Heart left ventricle (tissue), 16 donors: ENCODE data around the gene SYNGAP1. TPM values are rescaled to one million over a fixed set of nuclear protein-coding genes. Genes with fewer than 3 reads are reported as not detected.

ENCODE experiments used
- ATAC-seq, 4 donors: fragments of 200-7000 bp; cut with Tn5 transposase; one replicate each; pipeline ENCODE4 v1.9.1; 2020 to 2022; ENCODE audit warnings: moderate library complexity in 4 of 4, mild to moderate bottlenecking in 3 of 4, moderate number of reproducible peaks in 1 of 4
- DNase-seq, 5 donors: peaks; one replicate each; pipeline ENCODE4 v3.0.0-alpha.2; 2020
- H3K27ac ChIP-seq, 12 donors: fragments of 200-600 bp; sonication (generic) in 4 of 12; one replicate each; pipeline versions ENCODE4 v1.5.0 to v1.8.0; 2016 to 2022; ENCODE audit warnings: mild to moderate bottlenecking in 2 of 12
- H3K27me3 ChIP-seq, 9 donors: fragments of 200-600 bp; sonication (generic) in 2 of 9; one replicate each; pipeline versions ENCODE4 v1.5.1 to v1.8.0; 2016 to 2022; ENCODE audit warnings: mild to moderate bottlenecking in 3 of 9
- H3K36me3 ChIP-seq, 9 donors: fragments of 200-600 bp; sonication (generic) in 2 of 9; one replicate each; pipeline versions ENCODE4 v1.5.0 to v1.8.0; 2018 to 2022; ENCODE audit warnings: mild to moderate bottlenecking in 2 of 9
- H3K4me1 ChIP-seq, 12 donors: fragments of 200-600 bp; sonication (generic) in 4 of 12; one replicate each; pipeline versions ENCODE4 v1.5.0 to v1.8.0; 2016 to 2022; ENCODE audit warnings: mild to moderate bottlenecking in 3 of 12
- H3K4me3 ChIP-seq, 12 donors: fragments of 200-600 bp; sonication (generic) in 4 of 12; one replicate each; pipeline versions ENCODE4 v1.5.0 to v1.8.0; 2017 to 2022; ENCODE audit warnings: mild to moderate bottlenecking in 9 of 12, moderate library complexity in 4 of 12
- H3K9me3 ChIP-seq, 12 donors: fragments of 200-600 bp; sonication (generic) in 4 of 12; one replicate each; pipeline versions ENCODE4 v1.5.0 to v1.8.0; 2016 to 2022; ENCODE audit warnings: mild to moderate bottlenecking in 1 of 12
- CTCF ChIP-seq, 12 donors: fragments of 200-600 bp; sonication (generic) in 4 of 12; IDR thresholded peaks; one replicate each; pipeline versions ENCODE4 v1.5.0 to v1.8.0; 2018 to 2022; ENCODE audit warnings: antibody characterized with exemption in 12 of 12, mild to moderate bottlenecking in 5 of 12
- POLR2A ChIP-seq, 2 donors: fragments of 450-650 bp; IDR thresholded peaks; one replicate each; pipeline ENCODE4 v1.6.1; 2017; ENCODE audit warnings: antibody characterized with exemption in 2 of 2, mild to moderate bottlenecking in 2 of 2, moderate library complexity in 2 of 2
- WGBS, 4 donors: extraction: QIAGEN DNeasy Blood & Tissue Kit in 2 of 4; methylation state at CpG; one replicate each; pipeline versions ENCODE4 v1.1.5 to v1.1.7; 2013 to 2018; 5-methylcytosine and 5-hydroxymethylcytosine counted together
- intact Hi-C, 10 donors: fragments of 100-400 bp; cut with DNase I; formaldehyde crosslinking; loops; one replicate each; pipeline versions ENCODE4 v1.11.1 to v1.14.2; 2022
- polyA plus RNA-seq, 2 donors: library from polyadenylated mRNA; stranded (reverse); fragments of 200-250 nt; gene quantifications; one replicate each; pipeline ENCODE4 v1.2.3, GENCODE V29; 2013
- total RNA-seq, 9 donors: library from RNA; depleted of rRNA in 2 of 9; stranded (reverse); fragments of >200 nt in 2 of 9; fragmentation: NEBNext Ultra II Directional in 3 of 9; extraction: Animal tissue kit (Norgen Biotek cat#: 25700) in 3 of 9; gene quantifications; one replicate each; pipeline versions ENCODE4 v1.1.0 to v1.2.4, GENCODE V29; 2016 to 2023
- donor health status: ischemic (EF 13 %, LVEDD 7.1; RV severe dilation, severe dysfunction).
- donor health status: healthy with polysubstance abuse.
- donor health status: DM: no; HTN: yes; CAD: no.
- donor health status: DM: no; HTN: no; CAD: no.
- donor health status: ischemic (EF 25% LVEDD 6.9; RV normal size, moderate dysfunction).
- donor health status: ischemic (EF 25% LVEDD 5.7; RV mildly dilated, moderate dysfunction).
- donor health status: healthy.
- donor health status: DM: yes; HTN: yes; CAD: no.
- donor health status: ischemic (EF 35%, LVEDD 5.7; RV mildly dilated, moderate dysfunction).
- donor health status: nonischemic (EF 11% LVEDD 7.7; RV severe dilation, severe dysfunction).
- donor health status: DM: yes; HTN: yes; CAD: no.
- donor health status: PGD.
- donor health status: ischemic (EF 29% LVEDD 5.4; RV normal size, mild dysfunction).
- donor health status: nonischemic (EF 23%, LVEDD 6.1; RV moderate dilation, normal function).

SYNGAP1 gene
- total and polyA plus RNA-seq, 11 donors, result 2.4 to 9.9 (median 5.0) TPM

- ATAC-seq (no peak), DNase-seq (no peak)
- Histone ChIP-seq H3K4me3 (no peak overlapping the region), H3K4me1 (peaks cover 0 to 25% (median 0%) of the 10 kb centered on the region in 12 donors), H3K27ac (no peak overlapping the region), H3K27me3 (no peaks in the 10 kb centered on the region), H3K36me3 (peaks cover 0 to 83% (median 57%) of the 10 kb centered on the region in 9 donors), H3K9me3 (no peaks in the 10 kb centered on the region)
- no peak for TF ChIP-seq POLR2A (IDR thresholded peaks at IDR 0.05)
- TF ChIP-seq CTCF (IDR thresholded peaks at IDR 0.05), result no peak
- 94 to 96% (median 95%) methylated on average over 4 to 9 of the region's 9 CpGs for WGBS, 4 donors
- intact Hi-C loops, result no loop called here
These were observed 21.6 kb downstream of the SYNGAP1 start for GRCh38 chr6:33441457-33441856.

GRCh38 chr6:33442283-33442682, 22.4 kb downstream of the SYNGAP1 start:
- H3K27me3 ChIP-seq, result no peaks in the 10 kb centered on the region
- no peak for TF ChIP-seq CTCF (IDR thresholded peaks at IDR 0.05)
- no peak for TF ChIP-seq POLR2A (IDR thresholded peaks at IDR 0.05)
- DNase-seq (no peak), ATAC-seq (no peak)
- no peak overlapping the region for H3K27ac ChIP-seq
- no peak overlapping the region for H3K4me3 ChIP-seq
- H3K9me3 ChIP-seq, result no peaks in the 10 kb centered on the region
- 89 to 94% (median 91%) methylated on average over 8 of the region's 8 CpGs for WGBS, 4 donors
- peaks cover 0 to 25% (median 0%) of the 10 kb centered on the region in 12 donors for H3K4me1 ChIP-seq
- intact Hi-C loops, result no loop called here
- H3K36me3 ChIP-seq, result peaks cover 0 to 81% (median 53%) of the 10 kb centered on the region in 9 donors

GRCh38 chr6:33443025-33443424, 23.2 kb downstream of the SYNGAP1 start:
- H3K9me3 ChIP-seq, result no peaks in the 10 kb centered on the region
- TF ChIP-seq CTCF (IDR thresholded peaks at IDR 0.05) (no peak), POLR2A (IDR thresholded peaks at IDR 0.05) (no peak)
- ATAC-seq, result no peak
- WGBS, 4 donors, result 89 to 95% (median 91%) methylated on average over 7 to 17 of the region's 17 CpGs
- H3K27ac ChIP-seq, result no peak overlapping the region
- intact Hi-C loops, result no loop called here
- H3K4me1 ChIP-seq, result peaks cover 0 to 25% (median 0%) of the 10 kb centered on the region in 12 donors
- DNase-seq, result no peak
- peaks cover 0 to 80% (median 49%) of the 10 kb centered on the region in 9 donors for H3K36me3 ChIP-seq
- H3K27me3 ChIP-seq, result no peaks in the 10 kb centered on the region
- no peak overlapping the region for H3K4me3 ChIP-seq

- H3K4me1 ChIP-seq, result peaks cover 0 to 25% (median 0%) of the 10 kb centered on the region in 12 donors
- no peak overlapping the region for H3K27ac ChIP-seq
- intact Hi-C loops, result no loop called here
- H3K9me3 ChIP-seq, result no peaks in the 10 kb centered on the region
- H3K4me3 ChIP-seq, result no peak overlapping the region
- peaks cover 0 to 80% (median 42%) of the 10 kb centered on the region in 9 donors for H3K36me3 ChIP-seq
- ATAC-seq (no peak), DNase-seq (no peak)
- H3K27me3 ChIP-seq, result no peaks in the 10 kb centered on the region
- TF ChIP-seq POLR2A (IDR thresholded peaks at IDR 0.05) (no peak), CTCF (IDR thresholded peaks at IDR 0.05) (no peak)
- WGBS, 4 donors, result 86 to 90% (median 88%) methylated on average over 13 to 18 of the region's 18 CpGs
These were observed 24.0 kb downstream of the SYNGAP1 start for GRCh38 chr6:33443619-33444504.
